A549 (cell line): ENCODE data around the gene TRIM50. TPM values are rescaled to one million over a fixed set of nuclear protein-coding genes. Genes with fewer than 3 reads are reported as not detected.

Experiments used
- ATAC-seq, 2 experiments: fragments of 200-7000 bp in 1 of 2; fragments of >200 bp in 1 of 2; cut with Nextera tagmentation in 1 of 2; cut with Tn5 transposase in 1 of 2; 3 replicates each; pipeline versions ENCODE4 v1.8.0 to v1.9.1; 2018 to 2020; ENCODE audit warnings: mild to moderate bottlenecking in 1 of 2, moderate library complexity in 1 of 2
- CTCF ChIA-PET: fragments of 300-600 bp; sonication (Branson Sonifier 250); formaldehyde crosslinking; extraction: SDS; loops from one replicate; lab custom pipeline; 2021; ENCODE audit warnings: antibody characterized with exemption, inconsistent platforms; lab: Yijun Ruan, JAX
- POLR2A ChIA-PET: fragments of 350-600 bp; formaldehyde crosslinking; extraction: SDS; loops from one replicate; lab custom pipeline; 2021; ENCODE audit warnings: antibody characterized with exemption, inconsistent platforms; lab: Yijun Ruan, JAX
- DNase-seq, 2 experiments: peaks; one replicate each; pipeline versions ENCODE4 v3.0.0 to v3.0.0-alpha.2; 2011 to 2016; ENCODE audit warnings: low read depth in 1 of 2, low spot score in 1 of 2
- FAIRE-seq: peaks from 2 replicates; lab custom pipeline; 2011; peaks lifted over from hg19 to GRCh38; lab: Jason Lieb, UNC
- H3K27ac ChIP-seq, 2 experiments: fragments of >200 bp; sonication (Bioruptor Twin); formaldehyde crosslinking; 3 replicates each; pipeline ENCODE4 v1.5.1; 2016 to 2017
- H3K4me1 ChIP-seq: fragments of >200 bp; sonication (Bioruptor Twin); formaldehyde crosslinking; 3 replicates; pipeline ENCODE4 v1.6.1; 2016
- H3K4me2 ChIP-seq: fragments of >200 bp; sonication (Bioruptor Twin); formaldehyde crosslinking; 3 replicates; pipeline ENCODE4 v1.6.1; 2016
- H3K4me3 ChIP-seq: fragments of >200 bp; sonication (Bioruptor Twin); formaldehyde crosslinking; 3 replicates; pipeline ENCODE4 v1.5.1; 2016
- H3K9me3 ChIP-seq: fragments of >200 bp; sonication (Bioruptor Twin); formaldehyde crosslinking; 3 replicates; pipeline ENCODE4 v1.6.1; 2016
- EHMT2 ChIP-seq: fragments of 200-600 bp; sonication (generic); IDR thresholded peaks from 2 replicates; pipeline ENCODE4 v1.6.1; 2016; ENCODE audit warnings: antibody characterized with exemption, low read depth, mild to moderate bottlenecking, moderate library complexity
- EP300 ChIP-seq, 2 experiments: fragments of >200 bp; sonication (Bioruptor Twin); formaldehyde crosslinking; IDR thresholded peaks; 2 replicates in 1 of 2; 3 replicates in 1 of 2; pipeline ENCODE4 v1.6.1; 2016 to 2017
- FOSB ChIP-seq: fragments of 250-450 bp; sonication (Bioruptor Pico); IDR thresholded peaks from 2 replicates; pipeline ENCODE4 v1.5.0; 2020; ENCODE audit warnings: mild to moderate bottlenecking, moderate library complexity
- FOXS1 ChIP-seq: fragments of 250-450 bp; sonication (Bioruptor Pico); IDR thresholded peaks from 2 replicates; pipeline ENCODE4 v1.5.0; 2020; ENCODE audit warnings: mild to moderate bottlenecking, moderate library complexity
- GATA3 ChIP-seq: IDR thresholded peaks from 2 replicates; pipeline ENCODE4 v1.6.1; 2012; ENCODE audit warnings: borderline replicate concordance
- HDAC2 ChIP-seq: fragments of 200-600 bp; sonication (generic); IDR thresholded peaks from 2 replicates; pipeline ENCODE4 v1.6.1; 2016
- HOXB13 ChIP-seq: fragments of 250-450 bp; sonication (Bioruptor Pico); IDR thresholded peaks from 2 replicates; pipeline ENCODE4 v1.5.0; 2020; ENCODE audit warnings: low read depth, mild to moderate bottlenecking, moderate library complexity
- MAFK ChIP-seq: fragments of 450-650 bp; IDR thresholded peaks from 2 replicates; pipeline ENCODE4 v1.6.1; 2014; ENCODE audit not compliant: partially characterized antibody
- NFE2L2 ChIP-seq: fragments of 150-350 bp; conservative IDR thresholded peaks from 2 replicates; pipeline ENCODE4 v1.6.1; 2014; ENCODE audit warnings: low read length
- NR3C1 ChIP-seq: fragments of >200 bp; sonication (Bioruptor Twin); formaldehyde crosslinking; IDR thresholded peaks from 3 replicates; pipeline ENCODE4 v1.6.1; 2017
- PHF8 ChIP-seq: fragments of 200-600 bp; sonication (generic); IDR thresholded peaks from 2 replicates; pipeline ENCODE4 v1.6.1; 2016; ENCODE audit warnings: low read depth, mild to moderate bottlenecking, antibody characterized with exemption, moderate library complexity, borderline replicate concordance
- RAD21 ChIP-seq, 2 experiments: fragments of >200 bp in 1 of 2; sonication (Bioruptor Twin) in 1 of 2; formaldehyde crosslinking in 1 of 2; IDR thresholded peaks in 1 of 2; conservative IDR thresholded peaks in 1 of 2; 2 replicates in 1 of 2; 3 replicates in 1 of 2; pipeline ENCODE4 v1.6.1; 2012 to 2018; ENCODE audit warnings: inconsistent platforms in 1 of 2
- RARB ChIP-seq: fragments of 250-450 bp; sonication (Bioruptor Pico); IDR thresholded peaks from 2 replicates; pipeline ENCODE4 v1.8.0; 2021; ENCODE audit warnings: mild to moderate bottlenecking, moderate library complexity
- RCOR1 ChIP-seq: fragments of 150-350 bp; IDR thresholded peaks from 2 replicates; pipeline ENCODE4 v1.6.1; 2014; ENCODE audit warnings: antibody characterized with exemption, low read length, low read depth
- TP53 ChIP-seq: fragments of 250-450 bp; sonication (Bioruptor Pico); IDR thresholded peaks from 2 replicates; pipeline ENCODE4 v1.5.0; 2021; ENCODE audit warnings: mild to moderate bottlenecking, moderate library complexity
- ZC3H11A ChIP-seq: fragments of 450-650 bp; IDR thresholded peaks from 2 replicates; pipeline ENCODE4 v1.6.1; 2014; ENCODE audit warnings: antibody characterized with exemption, mild to moderate bottlenecking
- ZFP36 ChIP-seq: fragments of 450-650 bp; IDR thresholded peaks from 2 replicates; pipeline ENCODE4 v1.6.1; 2014; ENCODE audit warnings: borderline replicate concordance; ENCODE audit not compliant: partially characterized antibody
- ZSCAN20 ChIP-seq: fragments of 250-450 bp; sonication (Bioruptor Pico); IDR thresholded peaks from 2 replicates; pipeline ENCODE4 v1.8.0; 2022; ENCODE audit warnings: mild to moderate bottlenecking, moderate library complexity
- WGBS: methylation state at CpG from one replicate; pipeline ENCODE4 v1.1.6; 2017; ENCODE audit errors: missing lambda C conversion rate; 5-methylcytosine and 5-hydroxymethylcytosine counted together
- polyA plus RNA-seq, 4 experiments: library from polyadenylated mRNA; depleted of rRNA in 3 of 4; stranded (reverse); fragments of >200 nt; fragmentation: RNase III in 1 of 4; extraction: RNeasy Plus Mini Kit Qiagen cat#74134 plus additional on column Dnase treatment in 1 of 4; gene quantifications; 2 replicates in 3 of 4; 3 replicates in 1 of 4; pipeline ENCODE4 v1.2.3, GENCODE V29; 2011 to 2017
- TF ChIP-seq, protein P1 (sequence below): IDR thresholded peaks from 2 replicates; pipeline ENCODE4 v1.6.1; 2012
- TF ChIP-seq, protein P2 (sequence below): fragments of >200 bp; sonication (Bioruptor Twin); formaldehyde crosslinking; IDR thresholded peaks from 2 replicates; pipeline ENCODE4 v1.6.1; 2016
- TF ChIP-seq, protein P3 (sequence below): IDR thresholded peaks from 2 replicates; pipeline ENCODE4 v1.6.1; 2012; ENCODE audit warnings: low read depth, borderline replicate concordance
- TF ChIP-seq, protein P4 (sequence below): IDR thresholded peaks from 2 replicates; pipeline ENCODE4 v1.6.1; 2012
- TF ChIP-seq, protein P5 (sequence below): fragments of 450-650 bp; IDR thresholded peaks from 2 replicates; pipeline ENCODE4 v1.6.1; 2014; ENCODE audit warnings: antibody characterized with exemption
- TF ChIP-seq, protein P6 (sequence below): fragments of 200-600 bp; sonication (generic); IDR thresholded peaks from 2 replicates; pipeline ENCODE4 v1.6.1; 2016; ENCODE audit warnings: antibody characterized with exemption, mild to moderate bottlenecking, moderate library complexity
- TF ChIP-seq, protein P7 (sequence below): fragments of 150-350 bp; IDR thresholded peaks from 2 replicates; pipeline ENCODE4 v1.6.1; 2014; ENCODE audit warnings: low read depth, mild to moderate bottlenecking, low read length
- TF ChIP-seq, protein P8 (sequence below): fragments of 250-450 bp; sonication (Bioruptor Pico); IDR thresholded peaks from 2 replicates; pipeline ENCODE4 v1.5.0; 2021; ENCODE audit warnings: mild to moderate bottlenecking, moderate library complexity, borderline replicate concordance

TRIM50 gene
- polyA plus RNA-seq, 2 of the 4 experiments (the other 2 are of a cell fraction), result not detected

DNA sequence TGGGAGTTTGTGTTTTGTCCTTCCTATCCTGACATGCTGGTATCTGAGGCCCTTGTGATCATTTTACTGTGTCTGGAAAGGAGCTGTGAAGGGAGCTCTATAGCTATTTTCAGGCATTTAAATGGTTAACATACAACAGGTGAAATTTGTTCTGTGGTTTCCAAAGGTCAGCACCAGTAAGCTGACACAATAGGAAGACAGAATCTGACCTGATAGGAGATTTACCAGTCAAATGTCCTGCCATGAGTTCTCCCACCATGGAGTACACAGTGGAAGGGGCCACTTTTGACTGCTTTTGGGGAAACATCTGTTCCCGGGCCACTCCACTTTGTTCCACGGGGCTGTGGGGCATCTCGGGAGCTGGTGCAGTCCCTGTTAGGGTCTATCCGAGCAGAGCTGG is 17.7 kb upstream of the TRIM50 start:
- H3K4me1 ChIP-seq, result peaks cover 8% of the 10 kb centered on the region; the same call in 2 of the 3 replicates
- 69% methylated on average over 4 of the region's 4 CpGs for WGBS
- TF ChIP-seq FOSB (CRISPR knock-in tag) (no peak), TP53 (CRISPR knock-in tag) (no peak), FOXS1 (CRISPR knock-in tag) (no peak), EP300 (IDR thresholded peaks at IDR 0.05) (no peak), NR3C1 (no peak), HOXB13 (CRISPR knock-in tag) (no peak), ZFP36 (no peak), GATA3 (no peak), MAFK (no peak), PHF8 (no peak), ZC3H11A (no peak), ZSCAN20 (no peak), NFE2L2 (no peak)
- TF ChIP-seq, protein P1, sequence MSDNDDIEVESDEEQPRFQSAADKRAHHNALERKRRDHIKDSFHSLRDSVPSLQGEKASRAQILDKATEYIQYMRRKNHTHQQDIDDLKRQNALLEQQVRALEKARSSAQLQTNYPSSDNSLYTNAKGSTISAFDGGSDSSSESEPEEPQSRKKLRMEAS, result no peak
- TF ChIP-seq, protein P2, sequence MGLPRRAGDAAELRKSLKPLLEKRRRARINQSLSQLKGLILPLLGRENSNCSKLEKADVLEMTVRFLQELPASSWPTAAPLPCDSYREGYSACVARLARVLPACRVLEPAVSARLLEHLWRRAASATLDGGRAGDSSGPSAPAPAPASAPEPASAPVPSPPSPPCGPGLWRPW, result no peak
- TF ChIP-seq, protein P3, sequence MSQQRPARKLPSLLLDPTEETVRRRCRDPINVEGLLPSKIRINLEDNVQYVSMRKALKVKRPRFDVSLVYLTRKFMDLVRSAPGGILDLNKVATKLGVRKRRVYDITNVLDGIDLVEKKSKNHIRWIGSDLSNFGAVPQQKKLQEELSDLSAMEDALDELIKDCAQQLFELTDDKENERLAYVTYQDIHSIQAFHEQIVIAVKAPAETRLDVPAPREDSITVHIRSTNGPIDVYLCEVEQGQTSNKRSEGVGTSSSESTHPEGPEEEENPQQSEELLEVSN, result no peak
- TF ChIP-seq, protein P4, sequence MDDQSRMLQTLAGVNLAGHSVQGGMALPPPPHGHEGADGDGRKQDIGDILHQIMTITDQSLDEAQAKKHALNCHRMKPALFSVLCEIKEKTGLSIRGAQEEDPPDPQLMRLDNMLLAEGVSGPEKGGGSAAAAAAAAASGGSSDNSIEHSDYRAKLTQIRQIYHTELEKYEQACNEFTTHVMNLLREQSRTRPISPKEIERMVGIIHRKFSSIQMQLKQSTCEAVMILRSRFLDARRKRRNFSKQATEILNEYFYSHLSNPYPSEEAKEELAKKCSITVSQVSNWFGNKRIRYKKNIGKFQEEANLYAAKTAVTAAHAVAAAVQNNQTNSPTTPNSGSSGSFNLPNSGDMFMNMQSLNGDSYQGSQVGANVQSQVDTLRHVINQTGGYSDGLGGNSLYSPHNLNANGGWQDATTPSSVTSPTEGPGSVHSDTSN, result no peak
- H3K4me2 ChIP-seq, result no peak overlapping the region
- ATAC-seq (no peak), FAIRE-seq (no peak), DNase-seq (no peak)
- H3K27ac ChIP-seq, result no peak overlapping the region
- POLR2A ChIA-PET, result interaction anchor here (0.6 kb wide), 1 partner anchor 91 kb away, joined by 3 read pairs; no protein-coding TSS in a partner anchor
- H3K4me3 ChIP-seq, result no peak overlapping the region
- CTCF ChIA-PET, result interaction anchor here (0.6 to 7.2 kb wide), 4 partner anchors 11 to 107 kb away, joined by 3 to 57 read pairs (median 6); no protein-coding TSS in a partner anchor
- H3K9me3 ChIP-seq, result no peaks in the 10 kb centered on the region

DNA sequence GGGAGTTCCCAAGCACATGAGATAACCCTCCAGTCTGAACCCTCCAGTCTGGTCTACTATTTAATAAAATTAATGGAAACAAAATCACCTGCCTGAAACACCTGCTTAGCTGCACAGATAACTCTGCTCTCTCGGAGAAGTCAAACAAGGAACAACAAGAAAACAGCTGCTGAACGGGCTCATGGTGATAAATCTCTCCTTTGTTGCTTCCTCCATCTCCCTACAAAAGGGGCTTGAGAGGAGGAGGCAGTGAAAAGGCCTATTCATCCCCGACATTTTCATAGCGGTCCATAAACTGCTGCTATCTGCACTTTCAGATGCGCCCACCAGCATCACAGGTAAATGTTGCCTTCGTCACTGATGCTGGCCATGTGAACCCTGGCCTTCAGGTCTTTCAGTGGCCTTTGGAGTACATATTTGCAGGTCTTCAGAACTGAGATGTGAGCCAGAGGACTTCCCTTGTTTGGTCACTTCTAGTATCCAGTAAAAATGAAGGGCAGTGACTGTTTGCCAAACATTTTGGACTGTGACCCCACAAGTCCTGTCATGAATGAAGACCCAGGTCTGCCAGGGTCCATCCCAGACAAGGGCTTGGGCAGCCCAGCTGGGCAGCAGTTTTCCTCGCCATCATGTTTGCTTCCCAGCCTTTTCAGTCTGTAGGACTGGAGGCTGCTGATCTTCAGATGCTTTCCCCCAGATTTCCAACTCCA is 15.9 kb upstream of the TRIM50 start:
- CTCF ChIA-PET, result interaction anchor here (0.6 to 7.2 kb wide), 11 partner anchors 15 to 391 kb away, joined by 3 to 57 read pairs (median 3); no protein-coding TSS in a partner anchor
- no peak overlapping the region for H3K4me2 ChIP-seq
- H3K9me3 ChIP-seq, result no peaks in the 10 kb centered on the region
- 72% methylated on average over 7 of the region's 7 CpGs for WGBS
- TF ChIP-seq RAD21 (conservative IDR thresholded peaks at IDR 0.05 in 1 of 2, IDR thresholded peaks at IDR 0.05 in 1 of 2) (no peak), HDAC2 (no peak), EHMT2 (no peak), TP53 (CRISPR knock-in tag) (no peak), RARB (no peak), RCOR1 (no peak), PHF8 (no peak)
- TF ChIP-seq, protein P5, sequence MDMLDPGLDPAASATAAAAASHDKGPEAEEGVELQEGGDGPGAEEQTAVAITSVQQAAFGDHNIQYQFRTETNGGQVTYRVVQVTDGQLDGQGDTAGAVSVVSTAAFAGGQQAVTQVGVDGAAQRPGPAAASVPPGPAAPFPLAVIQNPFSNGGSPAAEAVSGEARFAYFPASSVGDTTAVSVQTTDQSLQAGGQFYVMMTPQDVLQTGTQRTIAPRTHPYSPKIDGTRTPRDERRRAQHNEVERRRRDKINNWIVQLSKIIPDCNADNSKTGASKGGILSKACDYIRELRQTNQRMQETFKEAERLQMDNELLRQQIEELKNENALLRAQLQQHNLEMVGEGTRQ, result no peak
- TF ChIP-seq, protein P6, sequence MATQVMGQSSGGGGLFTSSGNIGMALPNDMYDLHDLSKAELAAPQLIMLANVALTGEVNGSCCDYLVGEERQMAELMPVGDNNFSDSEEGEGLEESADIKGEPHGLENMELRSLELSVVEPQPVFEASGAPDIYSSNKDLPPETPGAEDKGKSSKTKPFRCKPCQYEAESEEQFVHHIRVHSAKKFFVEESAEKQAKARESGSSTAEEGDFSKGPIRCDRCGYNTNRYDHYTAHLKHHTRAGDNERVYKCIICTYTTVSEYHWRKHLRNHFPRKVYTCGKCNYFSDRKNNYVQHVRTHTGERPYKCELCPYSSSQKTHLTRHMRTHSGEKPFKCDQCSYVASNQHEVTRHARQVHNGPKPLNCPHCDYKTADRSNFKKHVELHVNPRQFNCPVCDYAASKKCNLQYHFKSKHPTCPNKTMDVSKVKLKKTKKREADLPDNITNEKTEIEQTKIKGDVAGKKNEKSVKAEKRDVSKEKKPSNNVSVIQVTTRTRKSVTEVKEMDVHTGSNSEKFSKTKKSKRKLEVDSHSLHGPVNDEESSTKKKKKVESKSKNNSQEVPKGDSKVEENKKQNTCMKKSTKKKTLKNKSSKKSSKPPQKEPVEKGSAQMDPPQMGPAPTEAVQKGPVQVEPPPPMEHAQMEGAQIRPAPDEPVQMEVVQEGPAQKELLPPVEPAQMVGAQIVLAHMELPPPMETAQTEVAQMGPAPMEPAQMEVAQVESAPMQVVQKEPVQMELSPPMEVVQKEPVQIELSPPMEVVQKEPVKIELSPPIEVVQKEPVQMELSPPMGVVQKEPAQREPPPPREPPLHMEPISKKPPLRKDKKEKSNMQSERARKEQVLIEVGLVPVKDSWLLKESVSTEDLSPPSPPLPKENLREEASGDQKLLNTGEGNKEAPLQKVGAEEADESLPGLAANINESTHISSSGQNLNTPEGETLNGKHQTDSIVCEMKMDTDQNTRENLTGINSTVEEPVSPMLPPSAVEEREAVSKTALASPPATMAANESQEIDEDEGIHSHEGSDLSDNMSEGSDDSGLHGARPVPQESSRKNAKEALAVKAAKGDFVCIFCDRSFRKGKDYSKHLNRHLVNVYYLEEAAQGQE, result no peak
- TF ChIP-seq, protein P7, sequence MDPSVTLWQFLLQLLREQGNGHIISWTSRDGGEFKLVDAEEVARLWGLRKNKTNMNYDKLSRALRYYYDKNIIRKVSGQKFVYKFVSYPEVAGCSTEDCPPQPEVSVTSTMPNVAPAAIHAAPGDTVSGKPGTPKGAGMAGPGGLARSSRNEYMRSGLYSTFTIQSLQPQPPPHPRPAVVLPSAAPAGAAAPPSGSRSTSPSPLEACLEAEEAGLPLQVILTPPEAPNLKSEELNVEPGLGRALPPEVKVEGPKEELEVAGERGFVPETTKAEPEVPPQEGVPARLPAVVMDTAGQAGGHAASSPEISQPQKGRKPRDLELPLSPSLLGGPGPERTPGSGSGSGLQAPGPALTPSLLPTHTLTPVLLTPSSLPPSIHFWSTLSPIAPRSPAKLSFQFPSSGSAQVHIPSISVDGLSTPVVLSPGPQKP, result no peak
- TF ChIP-seq, protein P8, sequence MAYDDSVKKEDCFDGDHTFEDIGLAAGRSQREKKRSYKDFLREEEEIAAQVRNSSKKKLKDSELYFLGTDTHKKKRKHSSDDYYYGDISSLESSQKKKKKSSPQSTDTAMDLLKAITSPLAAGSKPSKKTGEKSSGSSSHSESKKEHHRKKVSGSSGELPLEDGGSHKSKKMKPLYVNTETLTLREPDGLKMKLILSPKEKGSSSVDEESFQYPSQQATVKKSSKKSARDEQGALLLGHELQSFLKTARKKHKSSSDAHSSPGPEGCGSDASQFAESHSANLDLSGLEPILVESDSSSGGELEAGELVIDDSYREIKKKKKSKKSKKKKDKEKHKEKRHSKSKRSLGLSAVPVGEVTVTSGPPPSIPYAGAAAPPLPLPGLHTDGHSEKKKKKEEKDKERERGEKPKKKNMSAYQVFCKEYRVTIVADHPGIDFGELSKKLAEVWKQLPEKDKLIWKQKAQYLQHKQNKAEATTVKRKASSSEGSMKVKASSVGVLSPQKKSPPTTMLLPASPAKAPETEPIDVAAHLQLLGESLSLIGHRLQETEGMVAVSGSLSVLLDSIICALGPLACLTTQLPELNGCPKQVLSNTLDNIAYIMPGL (CRISPR knock-in tag), result no peak
- H3K4me3 ChIP-seq, result no peak overlapping the region
- POLR2A ChIA-PET, result no interaction called here
- H3K4me1 ChIP-seq, result peaks cover 8% of the 10 kb centered on the region; the same call in 2 of the 3 replicates
- ATAC-seq, result no peak
- no peak overlapping the region for H3K27ac ChIP-seq
- DNase-seq, result no peak
- no peak for FAIRE-seq
